WTC11 (cell line): ENCODE measurements around the gene MYO9A. TPM values are rescaled to one million over a fixed set of nuclear protein-coding genes. Genes with fewer than 3 reads are reported as not detected.

Experiments
- ATAC-seq: fragments of 200-7000 bp; cut with Tn5 transposase; 2 replicates; pipeline ENCODE4 v1.10.0; 2021; ENCODE audit warnings: mild to moderate bottlenecking, moderate library complexity
- CTCF ChIA-PET: fragments of 300-600 bp; sonication (Branson Sonifier 250); formaldehyde crosslinking; loops from one replicate; lab custom pipeline; 2021; ENCODE audit warnings: antibody characterized with exemption; lab: Charles Lee
- POLR2A ChIA-PET: fragments of 350-600 bp; sonication (Branson Sonifier 250); formaldehyde crosslinking; loops from one replicate; lab custom pipeline; 2021; ENCODE audit warnings: antibody characterized with exemption; lab: Charles Lee
- DNase-seq: peaks from one replicate; pipeline ENCODE4 v3.0.0; 2021; ENCODE audit warnings: low spot score
- H3K27ac Mint-ChIP-seq: 2 replicates; pipeline ENCODE4 v1.8.0; 2021; ENCODE audit warnings: mixed read lengths
- H3K27me3 Mint-ChIP-seq: 2 replicates; pipeline ENCODE4 v1.8.0; 2021; ENCODE audit warnings: low read depth, mild to moderate bottlenecking, moderate library complexity, mixed read lengths
- H3K36me3 Mint-ChIP-seq: 2 replicates; pipeline ENCODE4 v1.8.0; 2021; ENCODE audit warnings: mixed read lengths
- H3K4me1 Mint-ChIP-seq: 2 replicates; pipeline ENCODE4 v1.8.0; 2022; ENCODE audit warnings: mixed read lengths
- H3K4me3 Mint-ChIP-seq: 2 replicates; pipeline ENCODE4 v1.8.0; 2021; ENCODE audit warnings: mild to moderate bottlenecking, moderate library complexity, mixed read lengths
- H3K9me3 Mint-ChIP-seq: 2 replicates; pipeline ENCODE4 v1.8.0; 2021; ENCODE audit warnings: mixed read lengths
- ATF1 ChIP-seq: sonication (generic); formaldehyde crosslinking; IDR thresholded peaks from 2 replicates; pipeline ENCODE4 v1.8.1; 2023; ENCODE audit warnings: mild to moderate bottlenecking, moderate library complexity, missing genetic modification reagents
- CREM ChIP-seq: sonication (generic); formaldehyde crosslinking; IDR thresholded peaks from 2 replicates; pipeline ENCODE4 v1.8.1; 2022; ENCODE audit warnings: mild to moderate bottlenecking, missing genetic modification reagents, moderate library complexity
- ELF4 ChIP-seq: sonication (generic); formaldehyde crosslinking; IDR thresholded peaks from 2 replicates; pipeline ENCODE4 v1.8.1; 2022; ENCODE audit warnings: low read depth, mild to moderate bottlenecking, moderate library complexity, missing genetic modification reagents
- EMX1 ChIP-seq: fragments of 250-450 bp; sonication (Bioruptor Pico); IDR thresholded peaks from 2 replicates; pipeline ENCODE4 v1.8.0; 2021; ENCODE audit warnings: mild to moderate bottlenecking
- FOXK1 ChIP-seq: sonication (generic); formaldehyde crosslinking; IDR thresholded peaks from 2 replicates; pipeline ENCODE4 v1.8.0; 2022; ENCODE audit warnings: mild to moderate bottlenecking, moderate library complexity, missing genetic modification reagents
- IRF2 ChIP-seq: sonication (generic); formaldehyde crosslinking; IDR thresholded peaks from 2 replicates; pipeline ENCODE4 v1.8.0; 2022; ENCODE audit warnings: low read depth, missing genetic modification reagents, borderline replicate concordance
- NFE2L1 ChIP-seq: sonication (generic); formaldehyde crosslinking; IDR thresholded peaks from 2 replicates; pipeline ENCODE4 v1.8.1; 2023; ENCODE audit warnings: missing genetic modification reagents
- NFYB ChIP-seq: sonication (generic); formaldehyde crosslinking; conservative IDR thresholded peaks from 2 replicates; pipeline ENCODE4 v1.8.0; 2022; ENCODE audit warnings: low read depth, missing genetic modification reagents
- OVOL2 ChIP-seq: fragments of 250-450 bp; sonication (Bioruptor Pico); IDR thresholded peaks from 2 replicates; pipeline ENCODE4 v1.9.0; 2021; ENCODE audit warnings: mild to moderate bottlenecking, borderline replicate concordance
- PRRX2 ChIP-seq: fragments of 250-450 bp; sonication (Bioruptor Pico); IDR thresholded peaks from 2 replicates; pipeline ENCODE4 v1.8.0; 2021; ENCODE audit warnings: mild to moderate bottlenecking
- RELA ChIP-seq: sonication (generic); formaldehyde crosslinking; IDR thresholded peaks from 2 replicates; pipeline ENCODE4 v1.8.1; 2022; ENCODE audit warnings: missing genetic modification reagents, mild to moderate bottlenecking, borderline replicate concordance
- SMAD3 ChIP-seq: sonication (generic); formaldehyde crosslinking; IDR thresholded peaks from 2 replicates; pipeline ENCODE4 v1.8.0; 2022; ENCODE audit warnings: missing genetic modification reagents, mild to moderate bottlenecking, borderline replicate concordance
- SMAD4 ChIP-seq: sonication (generic); formaldehyde crosslinking; IDR thresholded peaks from 2 replicates; pipeline ENCODE4 v1.8.0; 2022; ENCODE audit warnings: mild to moderate bottlenecking, missing genetic modification reagents
- SOX15 ChIP-seq: fragments of 250-450 bp; sonication (Bioruptor Pico); IDR thresholded peaks from 2 replicates; pipeline ENCODE4 v1.9.0; 2021; ENCODE audit warnings: mild to moderate bottlenecking
- SP1 ChIP-seq: sonication (generic); formaldehyde crosslinking; conservative IDR thresholded peaks from 2 replicates; pipeline ENCODE4 v1.8.1; 2022; ENCODE audit warnings: missing genetic modification reagents
- TP53 ChIP-seq: sonication (generic); formaldehyde crosslinking; IDR thresholded peaks from 2 replicates; pipeline ENCODE4 v1.8.1; 2023; ENCODE audit warnings: mild to moderate bottlenecking, missing genetic modification reagents
- ZNF317 ChIP-seq: sonication (generic); formaldehyde crosslinking; IDR thresholded peaks from 2 replicates; pipeline ENCODE4 v1.8.1; 2023; ENCODE audit warnings: low read depth, mild to moderate bottlenecking, moderate library complexity, missing genetic modification reagents, borderline replicate concordance
- ZNF425 ChIP-seq: fragments of 250-450 bp; sonication (Bioruptor Pico); conservative IDR thresholded peaks from 2 replicates; pipeline ENCODE4 v1.9.0; 2021; ENCODE audit warnings: mild to moderate bottlenecking
- total RNA-seq: library from RNA; stranded (reverse); gene quantifications from 3 replicates; pipeline ENCODE4 v1.2.3, GENCODE V29; 2021
- TF ChIP-seq, protein P1 (sequence below): sonication (generic); formaldehyde crosslinking; IDR thresholded peaks from 2 replicates; pipeline ENCODE4 v1.8.0; 2023; ENCODE audit warnings: missing genetic modification reagents, mild to moderate bottlenecking, borderline replicate concordance
- TF ChIP-seq, protein P2 (sequence below): fragments of 250-450 bp; sonication (Bioruptor Pico); IDR thresholded peaks from 2 replicates; pipeline ENCODE4 v1.9.0; 2021; ENCODE audit warnings: mild to moderate bottlenecking, borderline replicate concordance

Gene MYO9A
- total RNA-seq, 1 experiment from 2014 or later: 23.5 TPM

DNA sequence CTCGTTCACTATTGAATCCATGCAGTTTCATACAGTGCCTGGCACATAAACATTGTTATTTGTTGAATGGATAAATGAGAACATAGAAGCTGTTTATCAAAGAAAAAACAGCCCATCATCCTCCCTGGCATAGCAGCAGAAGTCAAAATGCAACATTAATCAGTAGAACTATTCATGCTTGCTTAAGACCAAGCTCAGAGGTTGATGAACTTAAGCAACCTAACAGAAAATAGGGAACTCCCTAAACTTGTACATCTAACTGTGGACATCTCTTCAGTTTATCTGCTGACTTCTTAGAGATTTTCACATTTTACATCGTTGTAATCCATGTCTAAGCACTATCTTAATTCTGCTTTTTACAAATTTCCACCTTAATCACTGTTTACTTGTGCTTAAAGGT, 29.5 kb upstream of the MYO9A start:
- POLR2A ChIA-PET: no interaction called here
- no peaks in the 10 kb centered on the region; the same call in 1 of the 2 replicates for H3K27me3 Mint-ChIP-seq

DNA sequence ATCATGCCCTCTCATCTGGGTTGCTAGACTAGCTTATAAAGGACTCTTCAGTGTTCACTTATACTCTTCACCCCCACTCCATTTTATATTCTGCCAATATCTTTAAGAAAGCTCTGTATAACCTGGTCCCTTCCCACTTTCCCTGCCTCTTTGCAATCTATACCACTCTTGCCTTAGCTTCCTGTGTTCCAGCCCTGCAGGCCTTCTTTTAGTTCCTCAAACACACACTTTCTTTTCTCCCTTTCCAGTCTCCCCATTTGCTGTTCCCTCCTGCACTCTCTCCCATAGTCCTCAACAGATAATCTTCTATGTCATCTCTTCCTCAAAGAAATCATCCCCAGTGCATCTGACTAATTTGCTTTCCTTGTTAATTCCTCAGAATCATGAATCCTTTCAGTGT, 29.0 kb upstream of the MYO9A start:
- Mint-ChIP-seq H3K9me3 (peaks cover 4% of the 10 kb centered on the region; the same call in 1 of the 2 replicates), H3K27ac (no peak overlapping the region), H3K27me3 (no peaks in the 10 kb centered on the region; the same call in 1 of the 2 replicates), H3K36me3 (no peaks in the 10 kb centered on the region), H3K4me1 (no peaks in the 10 kb centered on the region), H3K4me3 (no peak overlapping the region)
- DNase-seq (no peak), ATAC-seq (no peak)
- TF ChIP-seq EMX1 (CRISPR knock-in tag): no peak
- TF ChIP-seq CREM (CRISPR knock-in tag): no peak
- TF ChIP-seq FOXK1 (CRISPR knock-in tag): no peak
- ChIA-PET POLR2A (no interaction called here), CTCF (interaction anchor here (0.7 to 0.8 kb wide), 2 partner anchors 9 to 80 kb away, joined by 3 to 4 read pairs; no protein-coding TSS in a partner anchor)

More for the DNA sequence above, 29.5 kb upstream of the MYO9A start:
- TF ChIP-seq SOX15 (CRISPR knock-in tag) (no peak), RELA (no peak), NFE2L1 (CRISPR knock-in tag) (no peak), NFYB (CRISPR knock-in tag) (no peak), IRF2 (CRISPR knock-in tag) (no peak), SMAD4 (CRISPR knock-in tag) (no peak), OVOL2 (CRISPR knock-in tag) (no peak), PRRX2 (CRISPR knock-in tag) (no peak), ELF4 (CRISPR knock-in tag) (no peak)
- TF ChIP-seq, protein P1, sequence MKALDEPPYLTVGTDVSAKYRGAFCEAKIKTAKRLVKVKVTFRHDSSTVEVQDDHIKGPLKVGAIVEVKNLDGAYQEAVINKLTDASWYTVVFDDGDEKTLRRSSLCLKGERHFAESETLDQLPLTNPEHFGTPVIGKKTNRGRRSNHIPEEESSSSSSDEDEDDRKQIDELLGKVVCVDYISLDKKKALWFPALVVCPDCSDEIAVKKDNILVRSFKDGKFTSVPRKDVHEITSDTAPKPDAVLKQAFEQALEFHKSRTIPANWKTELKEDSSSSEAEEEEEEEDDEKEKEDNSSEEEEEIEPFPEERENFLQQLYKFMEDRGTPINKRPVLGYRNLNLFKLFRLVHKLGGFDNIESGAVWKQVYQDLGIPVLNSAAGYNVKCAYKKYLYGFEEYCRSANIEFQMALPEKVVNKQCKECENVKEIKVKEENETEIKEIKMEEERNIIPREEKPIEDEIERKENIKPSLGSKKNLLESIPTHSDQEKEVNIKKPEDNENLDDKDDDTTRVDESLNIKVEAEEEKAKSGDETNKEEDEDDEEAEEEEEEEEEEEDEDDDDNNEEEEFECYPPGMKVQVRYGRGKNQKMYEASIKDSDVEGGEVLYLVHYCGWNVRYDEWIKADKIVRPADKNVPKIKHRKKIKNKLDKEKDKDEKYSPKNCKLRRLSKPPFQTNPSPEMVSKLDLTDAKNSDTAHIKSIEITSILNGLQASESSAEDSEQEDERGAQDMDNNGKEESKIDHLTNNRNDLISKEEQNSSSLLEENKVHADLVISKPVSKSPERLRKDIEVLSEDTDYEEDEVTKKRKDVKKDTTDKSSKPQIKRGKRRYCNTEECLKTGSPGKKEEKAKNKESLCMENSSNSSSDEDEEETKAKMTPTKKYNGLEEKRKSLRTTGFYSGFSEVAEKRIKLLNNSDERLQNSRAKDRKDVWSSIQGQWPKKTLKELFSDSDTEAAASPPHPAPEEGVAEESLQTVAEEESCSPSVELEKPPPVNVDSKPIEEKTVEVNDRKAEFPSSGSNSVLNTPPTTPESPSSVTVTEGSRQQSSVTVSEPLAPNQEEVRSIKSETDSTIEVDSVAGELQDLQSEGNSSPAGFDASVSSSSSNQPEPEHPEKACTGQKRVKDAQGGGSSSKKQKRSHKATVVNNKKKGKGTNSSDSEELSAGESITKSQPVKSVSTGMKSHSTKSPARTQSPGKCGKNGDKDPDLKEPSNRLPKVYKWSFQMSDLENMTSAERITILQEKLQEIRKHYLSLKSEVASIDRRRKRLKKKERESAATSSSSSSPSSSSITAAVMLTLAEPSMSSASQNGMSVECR (CRISPR knock-in tag): no peak
- TF ChIP-seq, protein P2, sequence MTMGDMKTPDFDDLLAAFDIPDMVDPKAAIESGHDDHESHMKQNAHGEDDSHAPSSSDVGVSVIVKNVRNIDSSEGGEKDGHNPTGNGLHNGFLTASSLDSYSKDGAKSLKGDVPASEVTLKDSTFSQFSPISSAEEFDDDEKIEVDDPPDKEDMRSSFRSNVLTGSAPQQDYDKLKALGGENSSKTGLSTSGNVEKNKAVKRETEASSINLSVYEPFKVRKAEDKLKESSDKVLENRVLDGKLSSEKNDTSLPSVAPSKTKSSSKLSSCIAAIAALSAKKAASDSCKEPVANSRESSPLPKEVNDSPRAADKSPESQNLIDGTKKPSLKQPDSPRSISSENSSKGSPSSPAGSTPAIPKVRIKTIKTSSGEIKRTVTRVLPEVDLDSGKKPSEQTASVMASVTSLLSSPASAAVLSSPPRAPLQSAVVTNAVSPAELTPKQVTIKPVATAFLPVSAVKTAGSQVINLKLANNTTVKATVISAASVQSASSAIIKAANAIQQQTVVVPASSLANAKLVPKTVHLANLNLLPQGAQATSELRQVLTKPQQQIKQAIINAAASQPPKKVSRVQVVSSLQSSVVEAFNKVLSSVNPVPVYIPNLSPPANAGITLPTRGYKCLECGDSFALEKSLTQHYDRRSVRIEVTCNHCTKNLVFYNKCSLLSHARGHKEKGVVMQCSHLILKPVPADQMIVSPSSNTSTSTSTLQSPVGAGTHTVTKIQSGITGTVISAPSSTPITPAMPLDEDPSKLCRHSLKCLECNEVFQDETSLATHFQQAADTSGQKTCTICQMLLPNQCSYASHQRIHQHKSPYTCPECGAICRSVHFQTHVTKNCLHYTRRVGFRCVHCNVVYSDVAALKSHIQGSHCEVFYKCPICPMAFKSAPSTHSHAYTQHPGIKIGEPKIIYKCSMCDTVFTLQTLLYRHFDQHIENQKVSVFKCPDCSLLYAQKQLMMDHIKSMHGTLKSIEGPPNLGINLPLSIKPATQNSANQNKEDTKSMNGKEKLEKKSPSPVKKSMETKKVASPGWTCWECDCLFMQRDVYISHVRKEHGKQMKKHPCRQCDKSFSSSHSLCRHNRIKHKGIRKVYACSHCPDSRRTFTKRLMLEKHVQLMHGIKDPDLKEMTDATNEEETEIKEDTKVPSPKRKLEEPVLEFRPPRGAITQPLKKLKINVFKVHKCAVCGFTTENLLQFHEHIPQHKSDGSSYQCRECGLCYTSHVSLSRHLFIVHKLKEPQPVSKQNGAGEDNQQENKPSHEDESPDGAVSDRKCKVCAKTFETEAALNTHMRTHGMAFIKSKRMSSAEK (CRISPR knock-in tag): no peak
- DNase-seq (no peak), ATAC-seq (no peak)
- CTCF ChIA-PET: interaction anchor here (0.8 kb wide), 1 partner anchor 9 kb away, joined by 4 read pairs; no protein-coding TSS in a partner anchor
- peaks cover 4% of the 10 kb centered on the region; the same call in 1 of the 2 replicates for H3K9me3 Mint-ChIP-seq
- no peaks in the 10 kb centered on the region for H3K4me1 Mint-ChIP-seq
- H3K27ac Mint-ChIP-seq: no peak overlapping the region
- no peak overlapping the region for H3K4me3 Mint-ChIP-seq
- H3K36me3 Mint-ChIP-seq: no peaks in the 10 kb centered on the region

- Mint-ChIP-seq H3K27ac (no peak overlapping the region), H3K4me3 (no peak overlapping the region), H3K9me3 (peaks cover 4% of the 10 kb centered on the region; the same call in 1 of the 2 replicates), H3K27me3 (no peaks in the 10 kb centered on the region; the same call in 1 of the 2 replicates), H3K4me1 (no peaks in the 10 kb centered on the region), H3K36me3 (no peaks in the 10 kb centered on the region)
- ChIA-PET POLR2A (no interaction called here), CTCF (interaction anchor here (0.7 to 1.9 kb wide), 2 partner anchors 10 to 80 kb away, joined by 3 to 5 read pairs; no protein-coding TSS in a partner anchor)
- ATAC-seq (no peak), DNase-seq (no peak)
- TF ChIP-seq SMAD3 (CRISPR knock-in tag): no peak
- TF ChIP-seq ATF1: no peak
- TF ChIP-seq ZNF317 (CRISPR knock-in tag): no peak
- no peak for TF ChIP-seq ELF4 (CRISPR knock-in tag)
- TF ChIP-seq SP1 (CRISPR knock-in tag): no peak
- TF ChIP-seq ZNF425 (CRISPR knock-in tag): no peak
- TF ChIP-seq TP53: no peak
- TF ChIP-seq PRRX2 (CRISPR knock-in tag): no peak
These were observed 28.3 kb upstream of the MYO9A start for GRCh38 chr15:72146221-72146620.
